Measurements from ENCODE around the gene ALDH4A1.
"Not testable (repeated sequence)": the region's sequence is repeated elsewhere in the genome, so short reads cannot be mapped to it uniquely, and the experiment has no call there.

Gene ALDH4A1

DNA sequence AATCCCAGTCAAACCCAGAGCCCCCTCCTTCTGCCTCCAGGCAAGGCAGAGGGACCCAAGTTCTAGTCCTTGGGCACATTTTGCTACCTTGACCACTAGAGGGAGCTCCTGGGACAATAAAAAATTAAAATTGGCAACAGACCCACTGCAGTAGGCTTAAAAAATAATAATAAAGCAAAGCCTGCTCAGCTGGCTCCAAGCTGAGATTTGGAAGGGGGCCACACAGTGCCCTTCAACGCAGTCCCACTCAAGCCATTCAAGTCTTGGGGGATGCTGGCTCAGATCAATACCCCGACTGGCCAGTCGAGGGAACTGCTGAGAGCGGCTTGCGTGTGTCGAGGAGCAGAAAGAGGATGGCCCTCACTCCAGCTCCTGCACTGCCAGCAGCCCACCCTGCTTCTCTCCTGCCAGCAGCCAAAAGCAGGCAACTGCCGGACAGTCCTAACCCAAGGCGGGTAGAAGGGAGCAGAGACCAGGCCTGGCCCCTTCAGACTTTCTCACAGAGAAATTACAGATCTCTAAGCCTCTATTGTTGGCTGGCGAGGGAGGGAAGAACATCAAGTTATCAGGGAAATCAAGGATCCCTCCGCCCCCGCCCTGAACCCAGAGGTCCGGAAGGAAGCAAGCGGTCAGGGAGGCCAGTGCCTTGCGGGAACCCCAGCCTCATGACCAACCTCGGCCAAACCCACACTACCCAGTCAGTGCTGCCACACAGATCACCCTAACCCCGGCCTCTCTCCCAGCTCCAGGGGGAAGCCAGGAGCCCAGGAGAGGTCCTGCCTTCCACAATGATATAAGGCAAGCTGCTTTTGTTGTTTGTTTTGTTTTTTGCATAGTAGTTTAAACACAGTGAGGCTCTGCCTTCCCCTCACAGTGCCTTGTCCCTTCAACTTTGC, 4.9 kb upstream of the ALDH4A1 start:
- peak overlapping the region; percentile 39 to 82 for H3K4me3 Mint-ChIP-seq
- peak overlapping the region; percentile 96 for H3K27ac Mint-ChIP-seq
- peaks cover 0 to 5% of the 10 kb centered on the region in 2 donors for H3K9me3 Mint-ChIP-seq
- peaks cover 31 to 44% of the 10 kb centered on the region in 2 donors for H3K4me1 Mint-ChIP-seq
- ATAC-seq (replicated peaks), result peak; percentile 42 to 47
- peaks cover 27 to 37% of the 10 kb centered on the region in 2 donors for H3K36me3 Mint-ChIP-seq
- no peaks in the 10 kb centered on the region for H3K27me3 Mint-ChIP-seq
- DNase-seq, result peak; percentile 45

DNA sequence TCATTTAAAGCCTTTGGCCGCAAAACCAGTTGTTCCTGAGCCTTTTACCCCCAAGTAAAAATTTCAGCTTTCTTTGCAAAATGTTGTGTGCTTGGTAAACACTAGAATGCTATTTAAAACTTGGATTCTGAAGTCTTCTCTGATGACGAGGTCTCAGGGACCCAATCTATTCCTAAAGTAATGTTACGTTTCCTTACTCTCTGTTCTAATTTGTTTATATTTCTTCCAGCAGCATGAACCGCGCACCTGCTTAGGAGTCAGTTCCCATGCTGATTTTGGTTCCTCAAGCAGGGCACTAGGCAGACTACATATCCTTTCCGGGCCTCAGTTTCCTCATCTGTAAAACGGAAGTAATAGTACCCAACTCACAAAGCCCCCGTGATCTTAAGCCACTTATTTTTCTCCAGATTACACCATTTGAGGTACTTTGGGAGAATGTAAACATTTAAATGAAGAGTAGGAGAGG, 969 bp upstream of the ALDH4A1 start:
- H3K27me3 Mint-ChIP-seq, result no peaks in the 10 kb centered on the region
- peak overlapping the region; percentile 99 to 100 for H3K4me3 Mint-ChIP-seq
- DNase-seq, result no peak
- peaks cover 24 to 49% of the 10 kb centered on the region in 2 donors for H3K4me1 Mint-ChIP-seq
- peaks cover 5 to 7% of the 10 kb centered on the region in 2 donors for H3K36me3 Mint-ChIP-seq
- H3K27ac Mint-ChIP-seq, result peak overlapping the region; percentile 100
- H3K9me3 Mint-ChIP-seq, result no peaks in the 10 kb centered on the region
- no peak for ATAC-seq (replicated peaks)

DNA sequence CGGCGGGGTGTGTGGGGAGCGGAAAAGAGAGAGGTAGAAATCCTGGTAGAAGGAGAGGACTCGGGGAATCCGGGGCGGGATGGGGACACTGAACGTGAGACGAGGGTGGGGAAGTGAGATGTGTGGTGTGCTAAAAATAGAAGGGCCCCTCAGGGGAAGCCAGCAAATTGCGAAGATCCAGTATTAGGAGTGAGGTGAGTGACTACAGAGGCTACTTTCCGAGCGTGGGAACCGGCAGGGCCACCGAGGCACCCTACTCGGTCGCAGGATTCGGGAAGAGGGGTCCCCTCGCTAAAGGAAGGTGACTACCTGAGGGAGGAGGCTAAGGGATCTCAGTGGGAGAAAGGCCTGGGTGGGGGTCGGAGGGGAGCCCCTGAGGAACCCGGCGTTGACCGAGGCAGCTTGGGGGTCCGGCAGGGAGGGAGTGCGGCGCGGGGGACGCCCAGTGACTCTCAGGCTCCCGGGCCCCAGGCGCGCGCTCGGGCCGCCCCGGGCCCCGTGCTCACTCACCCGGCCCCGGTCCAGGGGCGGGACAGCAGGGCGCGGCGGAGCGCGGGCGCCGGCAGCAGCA, 318 bp downstream of the ALDH4A1 start:
- peak; percentile 15 to 27 for ATAC-seq (replicated peaks)
- Mint-ChIP-seq H3K4me3 (peak overlapping the region; percentile 99 to 100), H3K36me3 (peaks cover 3 to 7% of the 10 kb centered on the region in 2 donors), H3K9me3 (no peaks in the 10 kb centered on the region), H3K27me3 (no peaks in the 10 kb centered on the region), H3K4me1 (peaks cover 13 to 36% of the 10 kb centered on the region in 2 donors), H3K27ac (peak overlapping the region; percentile 100)
- peak; percentile 18 for DNase-seq

DNA sequence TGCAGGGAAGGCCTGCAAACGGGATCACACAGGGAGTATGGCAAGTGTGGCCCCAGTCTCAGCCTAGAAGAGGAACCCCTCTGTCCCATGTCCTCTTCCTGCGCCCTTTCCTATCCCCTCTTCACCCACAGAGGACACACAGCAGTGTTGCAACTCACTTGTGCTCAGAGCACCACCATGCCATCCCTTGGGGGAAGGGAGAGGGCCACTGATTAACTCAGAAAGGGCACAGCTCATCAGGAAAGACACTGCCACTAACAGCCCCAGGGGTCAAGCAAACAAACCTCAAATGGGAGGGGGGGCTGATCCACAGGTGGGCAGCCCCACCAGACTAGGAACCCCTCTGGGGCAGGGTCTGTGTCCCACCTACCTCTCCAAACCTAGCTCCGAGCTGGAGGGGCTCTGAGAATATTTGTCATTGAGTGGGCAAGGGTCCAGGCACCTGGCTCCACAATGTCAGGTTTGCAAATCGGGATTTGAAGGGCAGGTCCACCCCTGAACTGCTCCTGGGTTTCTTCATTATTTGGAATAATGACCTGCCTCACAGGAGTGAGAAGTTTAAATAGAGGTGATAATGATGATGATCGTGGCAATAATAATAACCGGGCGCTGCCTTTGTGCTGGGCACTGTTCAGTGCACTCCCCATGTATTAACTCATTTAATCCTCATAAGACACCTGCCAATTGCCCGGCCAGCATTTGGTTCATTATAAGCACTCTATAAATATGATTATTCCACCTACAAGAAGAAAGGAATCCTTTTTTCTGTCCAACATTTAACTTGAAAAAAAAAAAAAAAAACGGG, 1.0 kb downstream of the ALDH4A1 start:
- peak overlapping the region; percentile 99 to 100 for H3K4me3 Mint-ChIP-seq
- ATAC-seq (replicated peaks), result no peak
- peaks cover 10 to 29% of the 10 kb centered on the region in 2 donors for H3K4me1 Mint-ChIP-seq
- peaks cover 5 to 8% of the 10 kb centered on the region in 2 donors for H3K36me3 Mint-ChIP-seq
- H3K27me3 Mint-ChIP-seq, result no peaks in the 10 kb centered on the region
- no peak for DNase-seq
- peak overlapping the region; percentile 99 for H3K27ac Mint-ChIP-seq
- H3K9me3 Mint-ChIP-seq, result no peaks in the 10 kb centered on the region

DNA sequence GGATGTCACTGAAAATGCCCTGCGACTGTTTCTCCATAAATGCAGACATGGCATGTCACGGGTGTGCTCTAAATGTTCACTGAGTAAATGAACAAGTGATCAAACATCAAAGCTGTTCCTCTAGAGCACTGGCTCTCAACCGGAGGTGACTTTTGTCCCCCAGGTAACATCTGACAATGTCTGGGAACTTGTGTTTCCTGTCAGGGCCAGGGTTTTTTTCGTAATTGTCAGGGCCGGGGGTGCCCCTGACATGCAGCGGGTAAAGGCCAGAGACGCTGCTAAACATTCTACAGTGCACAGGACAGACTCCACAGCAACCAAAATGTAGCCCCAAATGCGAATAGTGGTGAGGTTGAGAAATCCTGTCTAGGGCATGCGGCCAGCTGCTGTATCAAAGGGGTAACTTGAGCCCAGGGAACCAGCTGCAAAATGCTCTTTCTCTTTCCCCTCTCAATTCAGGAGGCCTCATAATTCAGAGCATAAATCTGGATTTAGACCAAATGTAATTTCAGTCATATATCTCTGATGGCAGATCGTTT, 2.0 kb downstream of the ALDH4A1 start:
- no peak for ATAC-seq (replicated peaks)
- H3K27me3 Mint-ChIP-seq, result no peaks in the 10 kb centered on the region
- DNase-seq, result no peak
- H3K36me3 Mint-ChIP-seq, result peaks cover 6 to 16% of the 10 kb centered on the region in 2 donors
- no peak overlapping the region for H3K27ac Mint-ChIP-seq
- no peaks in the 10 kb centered on the region for H3K9me3 Mint-ChIP-seq
- no peak overlapping the region for H3K4me3 Mint-ChIP-seq
- peaks cover 10 to 28% of the 10 kb centered on the region in 2 donors for H3K4me1 Mint-ChIP-seq

DNA sequence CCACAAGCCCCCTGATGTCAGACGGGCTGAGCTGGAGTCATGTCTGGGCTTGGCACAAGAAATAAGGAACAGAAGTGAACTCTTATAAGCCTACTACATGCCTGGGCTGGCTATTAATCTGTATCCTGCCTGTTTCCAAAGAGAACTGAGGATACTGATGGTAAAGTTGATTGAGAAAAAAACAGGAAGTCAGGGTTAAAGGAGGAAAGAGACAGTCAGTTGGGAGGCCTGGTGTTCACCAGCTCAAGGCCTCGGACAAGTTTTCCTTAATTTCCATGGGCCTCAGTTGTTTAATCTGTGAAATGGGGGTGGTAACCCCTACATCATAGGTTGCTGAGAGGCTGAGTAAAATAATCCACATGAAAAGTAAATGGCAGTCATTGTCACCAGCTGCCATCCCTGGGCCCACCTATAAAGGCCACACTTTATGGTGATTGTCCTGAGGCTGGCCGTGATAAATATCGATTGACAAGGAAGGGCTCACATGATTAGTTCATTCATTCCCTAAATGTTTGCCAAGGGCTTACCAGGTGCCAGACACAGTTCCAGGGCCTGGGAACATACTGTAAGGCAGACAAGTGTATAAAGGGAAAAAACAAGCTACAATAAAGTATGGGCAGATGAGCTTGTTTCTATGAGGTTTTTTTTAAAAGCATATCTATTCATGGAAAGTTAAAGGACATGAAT, 2.8 kb downstream of the ALDH4A1 start:
- no peak overlapping the region for H3K4me3 Mint-ChIP-seq
- H3K27me3 Mint-ChIP-seq, result no peaks in the 10 kb centered on the region
- peaks cover 7 to 17% of the 10 kb centered on the region in 2 donors for H3K36me3 Mint-ChIP-seq
- no peak for ATAC-seq (replicated peaks)
- H3K9me3 Mint-ChIP-seq, result no peaks in the 10 kb centered on the region
- no peak overlapping the region for H3K27ac Mint-ChIP-seq
- peaks cover 10 to 28% of the 10 kb centered on the region in 2 donors for H3K4me1 Mint-ChIP-seq
- no peak for DNase-seq

DNA sequence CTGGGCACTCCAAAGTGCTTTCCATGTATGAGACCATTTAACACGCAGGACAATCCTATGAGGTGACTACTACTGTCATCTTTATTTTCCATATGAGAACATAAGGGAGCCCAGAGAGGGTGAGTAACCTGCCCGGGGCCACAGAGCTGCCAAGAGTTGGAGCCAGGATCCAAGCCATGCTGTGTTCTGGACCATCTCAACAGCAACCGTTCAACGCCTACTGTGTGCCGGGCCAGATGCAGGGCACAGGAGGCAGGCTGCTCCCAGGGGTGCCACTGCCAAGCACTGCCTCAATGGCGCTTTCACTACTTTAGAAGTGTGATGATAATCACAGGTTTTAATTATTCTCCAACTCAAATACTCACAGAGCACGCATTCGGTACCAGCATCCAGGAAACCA, 3.8 kb downstream of the ALDH4A1 start:
- Mint-ChIP-seq H3K4me1 (peaks cover 8 to 26% of the 10 kb centered on the region in 2 donors), H3K27ac (no peak overlapping the region), H3K27me3 (no peaks in the 10 kb centered on the region), H3K36me3 (peaks cover 8 to 17% of the 10 kb centered on the region in 2 donors), H3K4me3 (no peak overlapping the region), H3K9me3 (no peaks in the 10 kb centered on the region)
- ATAC-seq (replicated peaks) (no peak), DNase-seq (no peak)

DNA sequence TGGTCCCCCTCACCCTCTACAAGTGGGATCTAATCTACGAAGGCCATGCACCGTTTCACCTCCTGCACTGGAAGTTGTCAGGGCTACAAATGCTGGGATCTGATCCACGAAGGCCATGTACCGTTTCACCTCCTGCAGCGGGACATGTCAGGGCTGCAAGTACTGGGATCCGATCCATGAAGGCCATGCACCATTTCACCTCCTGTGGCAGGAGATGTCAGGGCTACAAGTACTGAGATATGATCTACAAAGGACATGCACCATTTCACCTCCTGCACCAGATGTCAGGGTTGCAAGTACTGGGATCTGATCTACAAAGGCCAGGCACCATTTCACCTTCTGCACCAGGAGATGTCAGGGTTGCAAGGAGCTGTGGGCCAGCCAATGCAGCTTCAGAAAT, 7.0 kb downstream of the ALDH4A1 start:
- no peak for DNase-seq
- H3K27ac Mint-ChIP-seq, result no peak overlapping the region
- peaks cover 7 to 17% of the 10 kb centered on the region in 2 donors for H3K36me3 Mint-ChIP-seq
- no peaks in the 10 kb centered on the region for H3K9me3 Mint-ChIP-seq
- H3K4me3 Mint-ChIP-seq, result no peak overlapping the region
- no peaks in the 10 kb centered on the region for H3K27me3 Mint-ChIP-seq
- no peak for ATAC-seq (replicated peaks)
- H3K4me1 Mint-ChIP-seq, result peaks cover 1 to 5% of the 10 kb centered on the region in 2 donors

DNA sequence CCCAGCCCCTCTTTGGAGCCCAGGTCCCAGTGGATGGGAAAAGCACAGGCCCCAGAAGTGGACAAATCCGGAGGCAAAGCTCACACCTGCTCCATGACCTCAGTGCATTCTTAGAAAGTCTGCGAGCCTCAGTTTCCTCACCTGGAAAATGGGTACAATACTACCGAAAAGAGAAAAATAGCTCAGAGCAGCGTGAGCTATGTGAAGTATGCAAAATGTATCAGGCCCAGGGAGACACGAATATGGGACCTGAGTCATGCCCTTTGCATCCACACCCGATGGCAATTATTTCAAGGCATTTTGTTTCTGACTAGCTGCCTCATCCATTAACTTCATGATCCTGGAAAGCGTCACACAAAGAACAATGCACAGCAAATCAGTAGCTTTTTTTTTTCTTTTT, 9.2 kb downstream of the ALDH4A1 start:
- no peak for DNase-seq
- peaks cover 1 to 5% of the 10 kb centered on the region in 2 donors for H3K4me1 Mint-ChIP-seq

DNA sequence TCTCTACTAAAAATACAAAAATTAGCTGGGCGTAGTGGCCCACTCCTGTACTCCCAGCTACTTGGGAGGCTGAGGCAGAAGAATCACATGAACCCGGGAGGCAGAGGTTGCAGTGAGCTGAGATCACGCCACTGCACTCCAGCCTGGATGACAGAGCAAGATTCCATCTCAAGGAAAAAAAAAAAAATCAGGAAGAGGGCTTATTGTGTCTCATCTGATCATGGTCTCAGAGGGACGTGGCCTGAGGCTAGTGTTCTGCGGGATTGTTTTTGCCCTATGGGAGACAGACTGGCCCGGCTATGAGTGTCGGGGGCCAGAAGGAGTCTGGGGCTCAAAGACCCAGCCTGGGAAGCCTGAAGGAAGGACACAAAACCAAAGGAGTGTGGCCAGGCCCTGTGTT, 10.5 kb downstream of the ALDH4A1 start:
- H3K4me3 Mint-ChIP-seq; H3K27me3 Mint-ChIP-seq; H3K4me1 Mint-ChIP-seq; ATAC-seq (replicated peaks); H3K27ac Mint-ChIP-seq; DNase-seq; H3K9me3 Mint-ChIP-seq: not testable (repeated sequence)
- peaks cover 7 to 12% of the 10 kb centered on the region in 2 donors for H3K36me3 Mint-ChIP-seq

More for the DNA sequence above, 9.2 kb downstream of the ALDH4A1 start:
- Mint-ChIP-seq H3K27me3 (no peaks in the 10 kb centered on the region), H3K27ac (no peak overlapping the region), H3K4me3 (no peak overlapping the region), H3K9me3 (no peaks in the 10 kb centered on the region), H3K36me3 (peaks cover 7 to 17% of the 10 kb centered on the region in 2 donors)
- ATAC-seq (replicated peaks), result no peak

DNA sequence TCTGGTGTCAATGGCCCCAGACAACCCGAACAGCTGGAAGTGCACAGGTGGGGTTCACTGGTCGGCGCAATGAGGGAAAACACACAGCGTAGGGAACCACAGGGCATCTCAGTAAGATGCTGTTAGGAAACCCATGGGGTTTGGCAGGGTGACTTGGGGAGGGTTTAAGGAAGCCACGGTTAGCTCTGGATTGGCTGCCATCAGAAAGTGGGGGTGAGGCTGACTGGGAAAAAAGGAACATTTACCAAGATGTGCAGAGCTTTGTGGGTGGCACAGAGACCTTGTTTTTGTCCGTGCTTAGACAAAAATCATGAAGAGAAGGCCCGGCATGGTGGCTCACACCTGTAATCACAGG, 11.0 kb downstream of the ALDH4A1 start:
- H3K4me1 Mint-ChIP-seq, result peaks cover 1 to 5% of the 10 kb centered on the region in 2 donors
- DNase-seq, result no peak
- H3K9me3 Mint-ChIP-seq, result no peaks in the 10 kb centered on the region
- H3K4me3 Mint-ChIP-seq, result no peak overlapping the region
- ATAC-seq (replicated peaks), result no peak
- H3K27me3 Mint-ChIP-seq, result no peaks in the 10 kb centered on the region
- no peak overlapping the region for H3K27ac Mint-ChIP-seq
- H3K36me3 Mint-ChIP-seq, result peaks cover 5 to 14% of the 10 kb centered on the region in 2 donors

DNA sequence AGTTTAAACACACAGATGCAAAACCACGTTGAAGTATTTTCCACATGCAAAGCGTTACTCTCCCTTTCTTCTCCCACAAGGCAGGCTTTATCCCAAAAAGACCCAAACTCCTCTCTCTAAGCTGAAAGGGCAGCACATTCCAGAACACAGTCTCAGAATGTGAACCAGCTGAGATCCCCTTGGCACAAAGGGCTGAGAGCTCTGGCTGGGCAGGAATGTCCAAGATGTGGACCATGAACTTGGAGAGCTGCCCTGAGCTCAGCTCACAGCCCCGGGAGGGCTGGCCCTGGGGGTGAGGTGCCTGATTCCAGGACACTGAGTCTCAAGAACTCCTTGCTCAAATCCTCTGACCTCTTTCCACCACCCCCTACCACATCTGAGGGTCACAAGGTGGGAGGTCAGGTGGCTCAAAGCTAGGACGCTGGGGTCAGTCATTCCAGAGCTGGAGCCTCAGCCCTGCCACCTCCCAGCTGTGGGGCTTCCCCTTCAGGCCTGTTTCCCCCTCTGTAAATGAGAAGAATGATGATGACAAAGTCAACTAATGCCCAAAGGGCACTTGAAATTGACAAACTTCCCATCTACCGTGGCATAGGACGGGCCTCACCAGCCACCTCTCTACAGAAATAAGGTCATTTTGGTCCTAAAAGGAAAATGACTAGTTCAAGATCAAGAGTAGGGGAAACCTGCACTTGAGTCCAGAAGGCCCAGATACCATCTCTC, 11.5 kb downstream of the ALDH4A1 start:
- H3K36me3 Mint-ChIP-seq, result peaks cover 5 to 10% of the 10 kb centered on the region in 2 donors
- no peaks in the 10 kb centered on the region for H3K27me3 Mint-ChIP-seq
- H3K27ac Mint-ChIP-seq, result no peak overlapping the region
- ATAC-seq (replicated peaks) (no peak), DNase-seq (no peak)
- H3K9me3 Mint-ChIP-seq, result no peaks in the 10 kb centered on the region
- no peak overlapping the region for H3K4me3 Mint-ChIP-seq
- peaks cover 1 to 5% of the 10 kb centered on the region in 2 donors for H3K4me1 Mint-ChIP-seq

DNA sequence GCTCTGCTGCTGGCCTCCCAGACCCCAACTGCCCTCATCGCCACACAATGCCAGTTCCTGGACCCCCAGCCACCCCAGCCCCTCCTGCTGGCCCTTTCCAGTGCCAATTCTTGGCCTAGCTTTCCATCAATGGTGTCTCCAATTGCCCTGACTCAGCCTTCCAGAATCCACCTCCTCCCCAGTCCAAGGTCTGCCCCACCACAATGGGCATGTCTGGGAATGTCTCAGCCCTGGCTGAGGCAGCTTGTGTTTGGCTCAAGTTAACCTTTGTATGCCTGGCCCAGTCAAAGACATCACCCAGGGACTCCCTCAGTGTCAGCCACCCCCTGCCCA, 16.4 kb downstream of the ALDH4A1 start:
- Mint-ChIP-seq H3K4me3 (no peak overlapping the region), H3K4me1 (no peaks in the 10 kb centered on the region), H3K27me3 (no peaks in the 10 kb centered on the region), H3K27ac (no peak overlapping the region), H3K36me3 (peaks cover 10 to 26% of the 10 kb centered on the region in 2 donors), H3K9me3 (no peaks in the 10 kb centered on the region)
- ATAC-seq (replicated peaks) (no peak), DNase-seq (no peak)

Data from stimulated activated naive B cell treated with anti-CD40 and anti-IgM and Interleukin-4, amounts not matched to agents 10 μg/mL and 1 μg/mL and 100 μg/mL, for 72 hours (primary cell).